Spleen (tissue), 7 donors: Measurements from ENCODE around the gene IGSF9B.

ENCODE experiments used
- CTCF ChIP-seq, 11 experiments: fragments of 200-600 bp in 7 of 11; fragments of 450-650 bp in 4 of 11; sonication (generic) in 4 of 11; IDR thresholded peaks in 8 of 11; conservative IDR thresholded peaks in 3 of 11; 1 replicate in 7 of 11; 2 replicates in 4 of 11; pipeline versions ENCODE4 v1.4.0 to v1.8.0; 2016 to 2021; ENCODE audit warnings: antibody characterized with exemption in 11 of 11, inconsistent platforms in 4 of 11, mild to moderate bottlenecking in 1 of 11
- POLR2AphosphoS5 ChIP-seq, 3 donors: sonication (generic); formaldehyde crosslinking; IDR thresholded peaks; one replicate each; pipeline ENCODE4 v1.5.1; 2017; ENCODE audit warnings: antibody characterized with exemption in 3 of 3
- donor health status: DM: no; HTN: no; CAD: no; lungs with moderate emphysema.
- donor health status: DM: no; HTN: no; CAD: no.
- donor health status: DM: no; HTN: no; CAD: no.

- TF ChIP-seq POLR2AphosphoS5 (IDR thresholded peaks at IDR 0.05) (no peak), CTCF (IDR thresholded peaks at IDR 0.05 in 8 of 11, conservative IDR thresholded peaks at IDR 0.05 in 3 of 11) (no peak)
Observed at GRCh38 chr11:133934096-133934495, 22.7 kb downstream of the IGSF9B start.
